Thoracic aorta (tissue), 2 donors: ENCODE data around the gene RFPL4AL1. TPM values are rescaled to one million over a fixed set of nuclear protein-coding genes. Genes with fewer than 3 reads are reported as not detected.

Experiments used
- ATAC-seq: fragments of 150-250 bp; one replicate; pipeline ENCODE4 v1.8.0; 2017; ENCODE audit warnings: low read depth; ENCODE audit not compliant: insufficient number of reproducible peaks, low FRiP score
- DNase-seq: peaks from one replicate; pipeline ENCODE4 v3.0.0-alpha.2; 2020; ENCODE audit warnings: low spot score
- H3K27ac ChIP-seq, 2 donors: fragments of 200-600 bp; sonication (generic); 1 replicate in 1 of 2; 2 replicates in 1 of 2; pipeline ENCODE4 v1.5.1; 2016; ENCODE audit warnings: mild to moderate bottlenecking in 2 of 2, moderate library complexity in 2 of 2
- H3K27me3 ChIP-seq: fragments of 200-600 bp; sonication (generic); replicated peaks from 2 replicates; pipeline ENCODE4 v1.6.0; 2016; ENCODE audit warnings: mild to moderate bottlenecking; ENCODE audit not compliant: insufficient read depth
- H3K36me3 ChIP-seq: fragments of 200-600 bp; sonication (generic); one replicate; pipeline ENCODE4 v1.5.1; 2016
- H3K4me1 ChIP-seq, 2 donors: fragments of 200-600 bp; sonication (generic); 1 replicate in 1 of 2; 2 replicates in 1 of 2; pipeline versions ENCODE4 v1.5.1 to v1.6.0; 2016; ENCODE audit warnings: low read depth in 2 of 2, mild to moderate bottlenecking in 1 of 2; ENCODE audit not compliant: control insufficient read depth in 1 of 2
- H3K4me3 ChIP-seq: fragments of 200-600 bp; sonication (generic); 2 replicates; pipeline ENCODE4 v1.5.1; 2016; ENCODE audit warnings: mild to moderate bottlenecking
- H3K9me3 ChIP-seq: fragments of 200-600 bp; sonication (generic); 2 replicates; pipeline ENCODE4 v1.5.1; 2016
- CTCF ChIP-seq: fragments of 200-600 bp; sonication (generic); IDR thresholded peaks from one replicate; pipeline ENCODE4 v1.5.1; 2019; ENCODE audit warnings: antibody characterized with exemption
- total RNA-seq, 2 donors: library from RNA; depleted of rRNA; stranded (reverse); fragments of >200 nt; gene quantifications; one replicate each; pipeline versions ENCODE4 v1.1.0 to v1.2.3, GENCODE V29; 2016

Gene RFPL4AL1
- total RNA-seq, 2 donors from 2014 or later: not detected

- no peak for DNase-seq
- no peak for ATAC-seq
- no peaks in the 10 kb centered on the region for H3K27me3 ChIP-seq
- no peaks in the 10 kb centered on the region for H3K4me1 ChIP-seq
- TF ChIP-seq CTCF: no peak
- H3K36me3 ChIP-seq: no peaks in the 10 kb centered on the region
- no peak overlapping the region for H3K4me3 ChIP-seq
- no peaks in the 10 kb centered on the region for H3K9me3 ChIP-seq
- H3K27ac ChIP-seq: no peak overlapping the region
Observed at GRCh38 chr19:55778331-55778730, 9.4 kb downstream of the RFPL4AL1 start.

GRCh38 chr19:55781112-55781511 is 12.2 kb downstream of the RFPL4AL1 start:
- no peaks in the 10 kb centered on the region for H3K9me3 ChIP-seq
- TF ChIP-seq CTCF: no peak
- H3K36me3 ChIP-seq: no peaks in the 10 kb centered on the region
- no peaks in the 10 kb centered on the region for H3K4me1 ChIP-seq
- DNase-seq: no peak
- H3K27me3 ChIP-seq: no peaks in the 10 kb centered on the region
- no peak overlapping the region for H3K4me3 ChIP-seq
- no peak overlapping the region for H3K27ac ChIP-seq
- ATAC-seq: no peak

GRCh38 chr19:55795021-55795420 is 26.1 kb downstream of the RFPL4AL1 start:
- Histone ChIP-seq H3K9me3 (no peaks in the 10 kb centered on the region), H3K4me1 (no peaks in the 10 kb centered on the region), H3K4me3 (no peak overlapping the region), H3K36me3 (no peaks in the 10 kb centered on the region), H3K27me3 (no peaks in the 10 kb centered on the region), H3K27ac (no peak overlapping the region)
- ATAC-seq (no peak), DNase-seq (no peak)
- TF ChIP-seq CTCF: no peak

- no peak for TF ChIP-seq CTCF
- no peaks in the 10 kb centered on the region for H3K27me3 ChIP-seq
- DNase-seq (no peak), ATAC-seq (no peak)
- no peaks in the 10 kb centered on the region for H3K4me1 ChIP-seq
- H3K36me3 ChIP-seq: no peaks in the 10 kb centered on the region
- no peak overlapping the region for H3K27ac ChIP-seq
- no peak overlapping the region for H3K4me3 ChIP-seq
- H3K9me3 ChIP-seq: no peaks in the 10 kb centered on the region
Observed at GRCh38 chr19:55801416-55801815, 32.5 kb downstream of the RFPL4AL1 start.

- H3K36me3 ChIP-seq: no peaks in the 10 kb centered on the region
- H3K4me1 ChIP-seq: no peaks in the 10 kb centered on the region
- no peak overlapping the region for H3K27ac ChIP-seq
- ATAC-seq: no peak
- no peak for DNase-seq
- no peaks in the 10 kb centered on the region for H3K27me3 ChIP-seq
- TF ChIP-seq CTCF: no peak
- H3K4me3 ChIP-seq: no peak overlapping the region
- H3K9me3 ChIP-seq: no peaks in the 10 kb centered on the region
Observed at GRCh38 chr19:55802281-55802680, 33.4 kb downstream of the RFPL4AL1 start.
